Esophagus squamous epithelium (tissue), 5 donors: ENCODE data around the gene PGAM5. TPM values are rescaled to one million over a fixed set of nuclear protein-coding genes. Genes with fewer than 3 reads are reported as not detected.

Source experiments
- DNase-seq: peaks from one replicate; lab custom pipeline; 2025; lab: John Stamatoyannopoulos, UW
- H3K27ac ChIP-seq, 4 donors: fragments of 200-600 bp; sonication (generic); one replicate each; pipeline ENCODE4 v1.5.1; 2016 to 2019; ENCODE audit warnings: mild to moderate bottlenecking in 1 of 4
- H3K27me3 ChIP-seq, 4 donors: fragments of 200-600 bp; sonication (generic); 1 replicate in 3 of 4; 2 replicates in 1 of 4; pipeline versions ENCODE4 v1.5.1 to v1.6.0; 2017 to 2021; ENCODE audit warnings: antibody characterized with exemption in 1 of 4
- H3K36me3 ChIP-seq, 3 donors: fragments of 200-600 bp; sonication (generic); one replicate each; pipeline ENCODE4 v1.5.1; 2016 to 2019
- H3K4me1 ChIP-seq, 3 donors: fragments of 200-600 bp; sonication (generic); one replicate each; pipeline ENCODE4 v1.5.1; 2017 to 2019
- H3K4me3 ChIP-seq, 4 donors: fragments of 200-600 bp; sonication (generic); 1 replicate in 3 of 4; 2 replicates in 1 of 4; pipeline ENCODE4 v1.5.1; 2016 to 2019; ENCODE audit warnings: mild to moderate bottlenecking in 2 of 4, moderate library complexity in 1 of 4
- H3K9me3 ChIP-seq, 3 donors: fragments of 200-600 bp; sonication (generic); one replicate each; pipeline ENCODE4 v1.5.1; 2016 to 2019
- POLR2A ChIP-seq, 4 donors: fragments of 450-650 bp; IDR thresholded peaks; one replicate each; pipeline ENCODE4 v1.6.1; 2017; ENCODE audit warnings: antibody characterized with exemption in 4 of 4, mild to moderate bottlenecking in 4 of 4, moderate library complexity in 3 of 4
- WGBS, 2 donors: methylation state at CpG; one replicate each; pipeline ENCODE4 v1.1.5; 2018; 5-methylcytosine and 5-hydroxymethylcytosine counted together
- intact Hi-C: fragments of 100-400 bp; cut with DNase I; formaldehyde crosslinking; loops from one replicate; pipeline ENCODE4 v1.15.0; 2022
- total RNA-seq, 4 donors: library from RNA; depleted of rRNA; stranded (reverse); fragments of >200 nt; gene quantifications; one replicate each; pipeline ENCODE4 v1.1.0, GENCODE V29; 2016
- TF ChIP-seq, protein P1 (sequence below), 6 experiments: fragments of 450-650 bp in 4 of 6; fragments of 200-600 bp in 2 of 6; sonication (generic) in 2 of 6; IDR thresholded peaks; one replicate each; pipeline ENCODE4 v1.5.1; 2016 to 2019; ENCODE audit warnings: antibody characterized with exemption in 6 of 6, mild to moderate bottlenecking in 4 of 6, moderate library complexity in 4 of 6
- donor health status: DM: yes; HTN: yes; CAD: no.

Gene PGAM5
- total RNA-seq, 4 donors from 2014 or later: 33.9 to 71.0 (median 39.9) TPM

DNA sequence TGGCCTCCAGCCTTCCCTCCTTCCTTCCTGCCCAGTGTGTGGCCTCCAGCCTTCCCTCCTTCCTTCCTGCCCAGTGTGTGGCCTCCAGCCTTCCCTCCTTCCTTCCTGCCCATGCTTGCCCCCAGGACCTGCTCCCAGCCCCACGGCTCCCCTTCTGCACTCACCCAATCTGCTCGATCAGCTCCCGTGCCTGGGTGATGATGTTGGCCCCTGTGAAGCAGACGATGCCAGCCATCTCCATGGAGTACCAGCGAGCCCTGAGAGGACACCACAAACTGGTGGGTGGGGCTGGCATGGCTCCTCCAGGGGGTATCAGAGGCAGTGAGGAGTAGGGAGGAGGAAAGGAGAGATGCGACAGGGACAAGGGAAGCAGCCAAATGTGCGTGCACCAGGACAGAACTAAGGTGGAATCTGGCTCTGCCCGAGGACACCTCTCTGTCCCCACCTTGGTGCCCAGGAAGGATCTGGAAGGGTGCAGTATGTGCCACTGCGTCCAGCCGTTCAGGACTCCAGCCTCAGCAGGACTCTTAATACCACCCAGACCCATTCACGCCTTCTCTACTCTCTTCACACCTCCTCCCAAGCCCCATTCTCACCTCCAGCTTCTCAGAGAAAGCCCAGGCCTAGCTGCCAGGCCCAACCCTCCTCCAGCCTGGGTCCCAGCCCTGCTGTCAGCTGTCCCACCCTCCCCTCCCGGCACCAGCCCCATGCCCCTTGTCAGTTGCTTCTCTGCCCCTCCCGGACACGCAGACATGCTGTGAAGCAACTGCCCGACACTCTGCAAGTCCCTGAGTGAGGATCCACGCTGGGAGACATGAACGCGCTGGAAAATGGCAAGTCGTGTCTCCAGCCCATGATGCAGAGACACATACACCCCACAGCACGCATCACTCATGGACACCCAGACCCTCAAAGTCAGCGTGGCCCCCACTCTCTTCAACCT, 46.2 kb upstream of the PGAM5 start:
- no peak for DNase-seq
- no peak for TF ChIP-seq POLR2A (IDR thresholded peaks at IDR 0.05)
- TF ChIP-seq, protein P1, sequence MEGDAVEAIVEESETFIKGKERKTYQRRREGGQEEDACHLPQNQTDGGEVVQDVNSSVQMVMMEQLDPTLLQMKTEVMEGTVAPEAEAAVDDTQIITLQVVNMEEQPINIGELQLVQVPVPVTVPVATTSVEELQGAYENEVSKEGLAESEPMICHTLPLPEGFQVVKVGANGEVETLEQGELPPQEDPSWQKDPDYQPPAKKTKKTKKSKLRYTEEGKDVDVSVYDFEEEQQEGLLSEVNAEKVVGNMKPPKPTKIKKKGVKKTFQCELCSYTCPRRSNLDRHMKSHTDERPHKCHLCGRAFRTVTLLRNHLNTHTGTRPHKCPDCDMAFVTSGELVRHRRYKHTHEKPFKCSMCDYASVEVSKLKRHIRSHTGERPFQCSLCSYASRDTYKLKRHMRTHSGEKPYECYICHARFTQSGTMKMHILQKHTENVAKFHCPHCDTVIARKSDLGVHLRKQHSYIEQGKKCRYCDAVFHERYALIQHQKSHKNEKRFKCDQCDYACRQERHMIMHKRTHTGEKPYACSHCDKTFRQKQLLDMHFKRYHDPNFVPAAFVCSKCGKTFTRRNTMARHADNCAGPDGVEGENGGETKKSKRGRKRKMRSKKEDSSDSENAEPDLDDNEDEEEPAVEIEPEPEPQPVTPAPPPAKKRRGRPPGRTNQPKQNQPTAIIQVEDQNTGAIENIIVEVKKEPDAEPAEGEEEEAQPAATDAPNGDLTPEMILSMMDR (IDR thresholded peaks at IDR 0.05): no peak
- Histone ChIP-seq H3K36me3 (peaks cover 7 to 100% (median 31%) of the 10 kb centered on the region in 3 donors), H3K4me3 (no peak overlapping the region), H3K4me1 (no peaks in the 10 kb centered on the region), H3K27me3 (no peaks in the 10 kb centered on the region), H3K27ac (no peak overlapping the region), H3K9me3 (no peaks in the 10 kb centered on the region)
- intact Hi-C loops: no loop called here
- WGBS, 2 donors: 79 to 92% methylated on average over 11 to 19 of the region's 21 CpGs

DNA sequence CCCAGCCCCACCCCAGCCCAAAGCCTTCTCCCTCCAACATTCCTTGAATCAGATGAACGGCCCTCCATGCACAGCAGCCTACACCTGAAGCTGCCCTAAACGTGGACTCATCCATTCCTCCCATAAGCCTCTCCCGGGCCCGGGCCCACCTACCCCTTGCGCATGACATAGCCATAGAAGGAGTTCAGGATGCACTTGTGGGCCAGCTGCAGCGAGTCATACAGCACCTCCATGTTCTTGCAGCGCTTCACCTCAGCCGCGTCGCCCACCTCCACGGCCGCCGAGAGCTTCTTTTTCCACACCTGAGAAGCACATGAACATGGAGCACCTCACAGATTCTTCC, 45.5 kb upstream of the PGAM5 start:
- no peaks in the 10 kb centered on the region for H3K9me3 ChIP-seq
- 91 to 94% methylated on average over 7 to 13 of the region's 13 CpGs for WGBS, 2 donors
- TF ChIP-seq POLR2A (IDR thresholded peaks at IDR 0.05): no peak
- TF ChIP-seq, protein P1 (IDR thresholded peaks at IDR 0.05): no peak
- DNase-seq: no peak
- intact Hi-C loops: no loop called here
- no peak overlapping the region for H3K4me3 ChIP-seq
- no peaks in the 10 kb centered on the region for H3K4me1 ChIP-seq
- no peak overlapping the region for H3K27ac ChIP-seq
- peaks cover 11 to 100% (median 33%) of the 10 kb centered on the region in 3 donors for H3K36me3 ChIP-seq
- H3K27me3 ChIP-seq: no peaks in the 10 kb centered on the region

DNA sequence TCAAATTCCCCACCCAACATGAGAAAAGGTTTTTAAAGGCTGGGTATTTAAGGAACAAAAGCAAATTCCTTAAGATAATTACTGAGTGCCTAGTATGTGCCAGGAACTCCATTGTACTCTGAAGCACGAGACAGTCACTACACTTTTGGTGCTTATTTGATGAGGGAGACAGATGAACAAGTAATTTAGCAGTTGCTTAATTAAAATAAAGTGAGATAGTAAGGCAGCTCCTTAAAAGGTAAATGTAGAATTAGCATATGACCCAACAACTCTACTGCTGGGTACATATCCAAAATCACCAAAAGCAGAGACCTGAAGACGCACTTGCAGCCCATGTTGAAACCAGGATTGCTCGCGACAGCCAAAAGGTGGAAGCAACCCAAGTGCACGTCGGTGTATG, 44.8 kb upstream of the PGAM5 start:
- no peak for DNase-seq
- peaks cover 11 to 100% (median 29%) of the 10 kb centered on the region in 3 donors for H3K36me3 ChIP-seq
- H3K9me3 ChIP-seq: no peaks in the 10 kb centered on the region
- no peak overlapping the region for H3K4me3 ChIP-seq
- H3K27me3 ChIP-seq: no peaks in the 10 kb centered on the region
- intact Hi-C loops: no loop called here
- H3K4me1 ChIP-seq: no peaks in the 10 kb centered on the region
- WGBS, 2 donors: 77 to 100% methylated on average over 6 of the region's 6 CpGs
- TF ChIP-seq, protein P1 (IDR thresholded peaks at IDR 0.05): no peak
- TF ChIP-seq POLR2A (IDR thresholded peaks at IDR 0.05): no peak
- H3K27ac ChIP-seq: no peak overlapping the region

DNA sequence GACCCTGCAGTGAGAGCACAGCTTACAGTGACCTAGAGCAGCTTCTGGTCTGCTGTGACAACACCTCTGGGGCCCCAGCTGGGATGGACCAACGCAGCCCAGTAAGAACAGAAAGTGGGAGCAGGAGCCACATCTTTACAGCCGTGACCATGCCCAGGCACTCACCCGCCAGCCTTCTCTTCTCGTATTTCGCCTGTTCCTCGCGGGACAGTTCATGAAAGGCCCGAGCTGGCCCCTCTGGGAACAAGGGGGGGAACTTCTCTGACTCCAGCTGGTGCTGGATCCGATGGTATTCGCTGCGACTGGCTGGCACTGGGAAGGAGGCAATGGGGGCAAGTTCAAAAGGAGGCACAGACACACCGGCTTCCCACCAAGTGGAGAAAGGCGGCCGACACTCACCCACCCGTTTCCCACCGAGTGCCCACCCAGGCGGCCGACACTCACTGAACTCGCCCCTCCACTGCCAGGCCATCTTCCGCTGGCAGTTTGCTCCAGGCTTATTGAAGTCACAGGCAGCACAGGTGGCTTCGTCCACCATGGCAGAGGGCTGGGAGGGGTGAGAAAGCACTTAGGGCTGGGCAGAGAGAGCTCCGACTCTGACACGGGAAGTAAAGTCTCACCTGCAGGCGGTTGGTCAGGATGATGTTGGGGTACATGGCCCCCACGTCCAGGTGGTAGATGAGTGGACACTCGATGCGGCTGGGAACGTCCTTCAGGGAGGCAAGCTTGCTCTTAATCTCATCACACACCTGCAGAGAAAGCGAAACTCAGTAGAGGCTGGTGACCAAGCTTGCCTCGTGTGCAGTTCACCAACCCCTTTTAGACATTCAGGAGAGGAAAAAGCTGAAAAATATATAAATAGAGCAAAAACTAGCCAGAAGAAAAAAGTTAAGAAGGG, 42.2 kb upstream of the PGAM5 start:
- Histone ChIP-seq H3K4me1 (no peaks in the 10 kb centered on the region), H3K36me3 (peaks cover 11 to 100% (median 39%) of the 10 kb centered on the region in 3 donors), H3K4me3 (no peak overlapping the region), H3K9me3 (no peaks in the 10 kb centered on the region), H3K27me3 (no peaks in the 10 kb centered on the region), H3K27ac (no peak overlapping the region)
- no peak for DNase-seq
- intact Hi-C loops: no loop called here
- TF ChIP-seq, protein P1 (IDR thresholded peaks at IDR 0.05): no peak
- no peak for TF ChIP-seq POLR2A (IDR thresholded peaks at IDR 0.05)
- 85 to 95% methylated on average over 14 to 15 of the region's 30 CpGs for WGBS, 2 donors
